Measurements from ENCODE around the gene TMEM232. TPM values are rescaled to one million over a fixed set of nuclear protein-coding genes. Genes with fewer than 3 reads are reported as not detected.

The TMEM232 gene
- total and polyA plus RNA-seq, 2 of the 4 experiments (the other 2 are of a cell fraction), result 0.17 to 0.36 TPM

DNA sequence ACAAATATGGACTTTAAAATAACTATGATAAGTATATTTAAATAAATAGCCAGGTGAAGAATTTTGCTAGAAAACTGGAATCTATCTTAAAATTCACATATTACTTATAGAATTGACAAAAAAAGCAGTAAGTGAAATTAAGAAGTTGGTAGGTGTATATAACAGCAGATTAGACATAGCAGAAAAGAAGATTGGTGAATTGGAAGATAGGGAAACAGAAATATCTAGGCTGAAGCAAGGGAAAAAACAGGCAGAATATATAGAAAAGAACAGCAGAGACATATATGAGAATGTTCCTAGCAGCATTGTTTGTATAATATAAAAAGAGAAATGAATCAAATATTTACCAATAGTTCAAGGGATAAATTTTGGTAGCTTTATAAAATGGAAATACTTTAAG, 294.9 kb downstream of the TMEM232 start:
- Histone ChIP-seq H4K5ac (ENCODE audit: low read depth, low read length) (no peak overlapping the region), H3K4me1 (ENCODE audit: control insufficient read depth, insufficient read depth, low read length) (no peaks in the 10 kb centered on the region), H3K56ac (ENCODE audit: extremely low read depth, insufficient read depth, low read length) (no peak overlapping the region), H3K9me1 (ENCODE audit: insufficient read depth, low read length) (no peaks in the 10 kb centered on the region), H3K79me1 (ENCODE audit: low read depth in 1 of 2, low read length in 2 of 2) (no peaks in the 10 kb centered on the region), H3K14ac (replicated peaks; ENCODE audit: low read depth, low read length) (no peak overlapping the region), H3K27ac (ENCODE audit: insufficient read depth, low read length) (no peak overlapping the region), H3K27me3 (ENCODE audit: control insufficient read depth, insufficient read depth, low read length) (no peaks in the 10 kb centered on the region), H2BK5ac (ENCODE audit: low read depth, low read length, poor library complexity, severe bottlenecking) (no peak overlapping the region), H3K9me3 (ENCODE audit: control insufficient read depth, insufficient read depth, low read length) (no peaks in the 10 kb centered on the region), H3K4me3 (ENCODE audit: insufficient read depth, low read depth, low read length) (no peak overlapping the region), H3K36me3 (ENCODE audit: control insufficient read depth, insufficient read depth, low read length) (no peaks in the 10 kb centered on the region), H2BK20ac (ENCODE audit: low read depth, low read length) (no peak overlapping the region), H4K20me1 (ENCODE audit: insufficient read depth, low read length) (no peaks in the 10 kb centered on the region), H2AK9ac (replicated peaks; ENCODE audit: low read depth, low read length, poor library complexity) (no peak overlapping the region), H2AK5ac (ENCODE audit: low read depth, low read length) (no peak overlapping the region), H3K9ac (ENCODE audit: low read depth, low read length) (no peak overlapping the region), H2BK120ac (ENCODE audit: low read depth, low read length) (no peak overlapping the region), H4K91ac (ENCODE audit: insufficient read depth, low read depth, low read length) (no peak overlapping the region), H2AFZ (replicated peaks; ENCODE audit: low read length, poor library complexity) (no peak overlapping the region), H3K4ac (ENCODE audit: low read depth, low read length) (no peak overlapping the region), H3K23ac (ENCODE audit: low read depth, low read length) (no peak overlapping the region), H4K8ac (ENCODE audit: low read depth in 2 of 2, low read length in 2 of 2) (no peak overlapping the region), H3K18ac (ENCODE audit: low read depth, low read length) (no peak overlapping the region), H2BK15ac (ENCODE audit: low read depth, low read length) (no peak overlapping the region), H3K4me2 (ENCODE audit: low read depth, low read length) (no peak overlapping the region)
- TF ChIP-seq RAD21 (IDR thresholded peaks at IDR 0.05; ENCODE audit: low read length) (no peak), CEBPB (IDR thresholded peaks at IDR 0.05; ENCODE audit: low read depth, low read length) (no peak), MXI1 (IDR thresholded peaks at IDR 0.05; ENCODE audit: borderline replicate concordance, low read depth, low read length) (no peak), MAFK (IDR thresholded peaks at IDR 0.05; ENCODE audit: low read depth, low read length) (no peak), POLR2A (IDR thresholded peaks at IDR 0.05; ENCODE audit: low read depth, low read length) (no peak), CHD1 (IDR thresholded peaks at IDR 0.05; ENCODE audit: low read depth, low read length) (no peak), BHLHE40 (IDR thresholded peaks at IDR 0.05; ENCODE audit: low read depth, low read length) (no peak), MAZ (IDR thresholded peaks at IDR 0.05; ENCODE audit: borderline replicate concordance, low read depth, low read length) (no peak), SMC3 (IDR thresholded peaks at IDR 0.05; ENCODE audit: low read depth, low read length) (no peak), FOS (IDR thresholded peaks at IDR 0.05; ENCODE audit: low read depth, low read length) (no peak)
- TF ChIP-seq, protein P1, sequence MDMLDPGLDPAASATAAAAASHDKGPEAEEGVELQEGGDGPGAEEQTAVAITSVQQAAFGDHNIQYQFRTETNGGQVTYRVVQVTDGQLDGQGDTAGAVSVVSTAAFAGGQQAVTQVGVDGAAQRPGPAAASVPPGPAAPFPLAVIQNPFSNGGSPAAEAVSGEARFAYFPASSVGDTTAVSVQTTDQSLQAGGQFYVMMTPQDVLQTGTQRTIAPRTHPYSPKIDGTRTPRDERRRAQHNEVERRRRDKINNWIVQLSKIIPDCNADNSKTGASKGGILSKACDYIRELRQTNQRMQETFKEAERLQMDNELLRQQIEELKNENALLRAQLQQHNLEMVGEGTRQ (IDR thresholded peaks at IDR 0.05; ENCODE audit: low read depth, low read length), result no peak
- TF ChIP-seq, protein P2, sequence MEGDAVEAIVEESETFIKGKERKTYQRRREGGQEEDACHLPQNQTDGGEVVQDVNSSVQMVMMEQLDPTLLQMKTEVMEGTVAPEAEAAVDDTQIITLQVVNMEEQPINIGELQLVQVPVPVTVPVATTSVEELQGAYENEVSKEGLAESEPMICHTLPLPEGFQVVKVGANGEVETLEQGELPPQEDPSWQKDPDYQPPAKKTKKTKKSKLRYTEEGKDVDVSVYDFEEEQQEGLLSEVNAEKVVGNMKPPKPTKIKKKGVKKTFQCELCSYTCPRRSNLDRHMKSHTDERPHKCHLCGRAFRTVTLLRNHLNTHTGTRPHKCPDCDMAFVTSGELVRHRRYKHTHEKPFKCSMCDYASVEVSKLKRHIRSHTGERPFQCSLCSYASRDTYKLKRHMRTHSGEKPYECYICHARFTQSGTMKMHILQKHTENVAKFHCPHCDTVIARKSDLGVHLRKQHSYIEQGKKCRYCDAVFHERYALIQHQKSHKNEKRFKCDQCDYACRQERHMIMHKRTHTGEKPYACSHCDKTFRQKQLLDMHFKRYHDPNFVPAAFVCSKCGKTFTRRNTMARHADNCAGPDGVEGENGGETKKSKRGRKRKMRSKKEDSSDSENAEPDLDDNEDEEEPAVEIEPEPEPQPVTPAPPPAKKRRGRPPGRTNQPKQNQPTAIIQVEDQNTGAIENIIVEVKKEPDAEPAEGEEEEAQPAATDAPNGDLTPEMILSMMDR (conservative IDR thresholded peaks at IDR 0.05; ENCODE audit: low read depth, low read length), result no peak
- TF ChIP-seq, protein P3, sequence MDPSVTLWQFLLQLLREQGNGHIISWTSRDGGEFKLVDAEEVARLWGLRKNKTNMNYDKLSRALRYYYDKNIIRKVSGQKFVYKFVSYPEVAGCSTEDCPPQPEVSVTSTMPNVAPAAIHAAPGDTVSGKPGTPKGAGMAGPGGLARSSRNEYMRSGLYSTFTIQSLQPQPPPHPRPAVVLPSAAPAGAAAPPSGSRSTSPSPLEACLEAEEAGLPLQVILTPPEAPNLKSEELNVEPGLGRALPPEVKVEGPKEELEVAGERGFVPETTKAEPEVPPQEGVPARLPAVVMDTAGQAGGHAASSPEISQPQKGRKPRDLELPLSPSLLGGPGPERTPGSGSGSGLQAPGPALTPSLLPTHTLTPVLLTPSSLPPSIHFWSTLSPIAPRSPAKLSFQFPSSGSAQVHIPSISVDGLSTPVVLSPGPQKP (IDR thresholded peaks at IDR 0.05; ENCODE audit: borderline replicate concordance, low read depth, low read length), result no peak
- DNase-seq (no peak), ATAC-seq (ENCODE audit: low read depth) (no peak)
- intact Hi-C loops (cut with micrococcal nuclease) (no loop called here), in situ Hi-C loops (cut with MboI; ENCODE audit: low sequenced_read_pairs) (no loop called here), dilution Hi-C loops (cut with HindIII; ENCODE audit: low sequenced_read_pairs, unreplicated experiment) (no loop called here)
- POLR2A ChIA-PET (ENCODE audit: unreplicated experiment), result no interaction called here
- BruUV-seq (replicated peaks), result no TSS peak
- CTCF ChIA-PET, result interaction anchor here (0.6 kb wide), 1 partner anchor 53 kb away, joined by 3 read pairs; no protein-coding TSS in a partner anchor
